HepG2 (cell line): ENCODE data around the gene SAMD13. TPM values are rescaled to one million over a fixed set of nuclear protein-coding genes. Genes with fewer than 3 reads are reported as not detected.

Experiments used
- ATAC-seq: fragments of 200-7000 bp; cut with Tn5 transposase; 3 replicates; pipeline ENCODE4 v1.9.1; 2020; ENCODE audit warnings: mild to moderate bottlenecking, moderate library complexity
- BruUV-seq: library from RNA; stranded (reverse); fragments of 400-500 nt; replicated peaks from 2 replicates; lab custom pipeline; 2021; lab: Mats Ljungman, UMichigan
- CTCF ChIA-PET: fragments of 300-600 bp; formaldehyde crosslinking; extraction: SDS; loops from one replicate; lab custom pipeline; 2021; ENCODE audit warnings: low total read pairs, inconsistent platforms, low intra/inter-chr PET ratio; lab: Yijun Ruan, JAX
- POLR2A ChIA-PET: fragments of 350-600 bp; sonication (Branson Sonifier 250); formaldehyde crosslinking; loops from one replicate; lab custom pipeline; 2020; ENCODE audit warnings: antibody characterized with exemption, inconsistent platforms; lab: Yijun Ruan, JAX
- DNase-seq: peaks from one replicate; pipeline ENCODE4 v3.0.0-alpha.2; 2015; ENCODE audit warnings: low spot score
- FAIRE-seq: peaks from 3 replicates; lab custom pipeline; 2011; peaks lifted over from hg19 to GRCh38; lab: Jason Lieb, UNC
- H2AFZ ChIP-seq: one replicate; pipeline ENCODE4 v1.6.1; 2011; ENCODE audit warnings: low read length, inconsistent platforms
- H3K27ac ChIP-seq: fragments of 300-600 bp; 3 replicates; pipeline ENCODE4 v1.8.0; 2011; ENCODE audit warnings: mixed run types, mild to moderate bottlenecking, mixed read lengths, low read length, inconsistent platforms; ENCODE audit not compliant: insufficient read depth; ENCODE audit errors: extremely low read length
- H3K27me3 ChIP-seq, 2 experiments: fragments of 200-600 bp in 1 of 2; 2 replicates in 1 of 2; 3 replicates in 1 of 2; pipeline versions ENCODE4 v1.6.0 to v1.8.0; 2011; ENCODE audit warnings: low read length in 2 of 2, mild to moderate bottlenecking in 2 of 2, moderate library complexity in 2 of 2, inconsistent platforms in 1 of 2; ENCODE audit not compliant: insufficient read depth in 2 of 2, control insufficient read depth in 1 of 2
- H3K36me3 ChIP-seq, 2 experiments: fragments of 200-600 bp in 1 of 2; replicated peaks in 1 of 2; 2 replicates in 1 of 2; 3 replicates in 1 of 2; pipeline versions ENCODE4 v1.5.1 to v1.8.0; 2011; ENCODE audit warnings: low read length in 2 of 2, inconsistent platforms in 1 of 2; ENCODE audit not compliant: insufficient read depth in 2 of 2, control insufficient read depth in 1 of 2
- H3K4me1 ChIP-seq: 2 replicates; pipeline ENCODE4 v1.5.1; 2012; ENCODE audit warnings: low read length, inconsistent platforms; ENCODE audit not compliant: insufficient read depth
- H3K4me2 ChIP-seq: 2 replicates; pipeline ENCODE4 v1.6.0; 2011; ENCODE audit warnings: low read depth, low read length, inconsistent platforms
- H3K4me3 ChIP-seq, 3 experiments: fragments of 200-600 bp in 1 of 3; sonication (generic), shearing (Covaris generic) in 1 of 3; replicated peaks in 1 of 3; 2 replicates each; pipeline ENCODE4 v1.5.1; 2011 to 2016; ENCODE audit warnings: low read length in 3 of 3, inconsistent platforms in 2 of 3, low read depth in 2 of 3, mild to moderate bottlenecking in 2 of 3, control low read depth in 1 of 3, mixed read lengths in 1 of 3; ENCODE audit not compliant: insufficient read depth in 1 of 3
- H3K79me2 ChIP-seq: one replicate; pipeline ENCODE4 v1.6.1; 2011; ENCODE audit warnings: low read length, inconsistent platforms; ENCODE audit not compliant: insufficient read depth
- H3K9ac ChIP-seq: 2 replicates; pipeline ENCODE4 v1.6.0; 2011; ENCODE audit warnings: mild to moderate bottlenecking, low read depth, low read length, inconsistent platforms; ENCODE audit not compliant: insufficient read depth
- H3K9me3 ChIP-seq: 2 replicates; pipeline ENCODE4 v1.5.1; 2012; ENCODE audit warnings: mild to moderate bottlenecking, low read length
- H4K20me1 ChIP-seq: 2 replicates; pipeline ENCODE4 v1.6.0; 2011; ENCODE audit warnings: inconsistent platforms, mild to moderate bottlenecking, low read length, moderate library complexity; ENCODE audit not compliant: insufficient read depth
- FOSL1 ChIP-seq: sonication (generic); formaldehyde crosslinking; IDR thresholded peaks from 2 replicates; pipeline ENCODE4 v1.9.0; 2021; ENCODE audit warnings: missing genetic modification reagents, borderline replicate concordance
- GABPB1 ChIP-seq: IDR thresholded peaks from 2 replicates; pipeline ENCODE4 v1.6.1; 2016; ENCODE audit warnings: mild to moderate bottlenecking, missing genetic modification reagents, moderate library complexity, missing compliant biosample characterization
- MLLT10 ChIP-seq: sonication (generic); formaldehyde crosslinking; IDR thresholded peaks from 2 replicates; pipeline ENCODE4 v1.4.0; 2020; ENCODE audit warnings: missing genetic modification reagents
- SMAD1 ChIP-seq: sonication (generic); formaldehyde crosslinking; IDR thresholded peaks from 2 replicates; pipeline ENCODE4 v1.4.0; 2020; ENCODE audit warnings: missing genetic modification reagents, low read depth, mild to moderate bottlenecking, borderline replicate concordance
- USF2 ChIP-seq, 2 experiments: sonication (generic) in 1 of 2; formaldehyde crosslinking in 1 of 2; IDR thresholded peaks; 2 replicates each; pipeline versions ENCODE4 v1.5.1 to v1.6.1; 2011 to 2020; ENCODE audit warnings: borderline replicate concordance in 1 of 2, low read depth in 1 of 2, low read length in 1 of 2, mild to moderate bottlenecking in 1 of 2, missing genetic modification reagents in 1 of 2, moderate library complexity in 1 of 2
- ZFP37 ChIP-seq: sonication (generic); formaldehyde crosslinking; IDR thresholded peaks from 2 replicates; pipeline ENCODE4 v1.4.0; 2020; ENCODE audit warnings: missing genetic modification reagents, borderline replicate concordance
- ZNF136 ChIP-seq: sonication (generic); formaldehyde crosslinking; IDR thresholded peaks from 2 replicates; pipeline ENCODE4 v1.8.1; 2022; ENCODE audit warnings: low read depth, mild to moderate bottlenecking, moderate library complexity, missing genetic modification reagents
- WGBS: methylation state at CpG from one replicate; pipeline ENCODE4 v1.1.6; 2017; ENCODE audit warnings: low lambda C conversion rate; 5-methylcytosine and 5-hydroxymethylcytosine counted together
- in situ Hi-C: cut with HindIII; loops from 2 replicates; pipeline ENCODE4 v1.10.0; 2017; ENCODE audit warnings: low pct_unique_long_range_greater_than_20kb; ENCODE audit not compliant: extremely low pct_ligation_motif_present
- intact Hi-C: fragments of 100-400 bp; cut with micrococcal nuclease; formaldehyde crosslinking; loops from one replicate; pipeline ENCODE4 v1.10.0; 2022; ENCODE audit not compliant: unreplicated experiment
- polyA plus RNA-seq, 8 experiments: library from polyadenylated mRNA; depleted of rRNA in 3 of 8; stranded (reverse) in 7 of 8; unstranded in 1 of 8; fragments of >200 nt; fragmentation: Illumina TruSeq in 4 of 8; extraction: Trizol in 4 of 8; gene quantifications; 2 replicates each; pipeline versions ENCODE4 v1.2.1 to v1.2.3, GENCODE V29; 2011 to 2016; ENCODE audit warnings: low read depth in 4 of 8, missing spikeins in 1 of 8, mixed read lengths in 1 of 8; ENCODE audit not compliant: insufficient read depth in 1 of 8
- total RNA-seq, 5 experiments: library from RNA; depleted of rRNA; stranded (reverse); fragments of >200 nt; fragmentation: Illumina TruSeq; extraction: Trizol; gene quantifications; 2 replicates each; pipeline ENCODE4 v1.2.3, GENCODE V29; 2016; ENCODE audit warnings: low read depth in 1 of 5
- TF ChIP-seq, protein P1 (sequence below): sonication (generic); formaldehyde crosslinking; IDR thresholded peaks from 2 replicates; pipeline ENCODE4 v1.8.1; 2023; ENCODE audit warnings: mild to moderate bottlenecking, inconsistent platforms, moderate library complexity, missing genetic modification reagents, borderline replicate concordance

SAMD13 gene
- total and polyA plus RNA-seq, 2 of the 13 experiments (the other 11 are each of a cell fraction or from before 2014, with no cell fraction given): 0.09 to 0.18 TPM

- FAIRE-seq (no peak), DNase-seq (no peak), ATAC-seq (no peak)
- WGBS: 5% methylated on average over 3 of the region's 3 CpGs
- Histone ChIP-seq H3K9ac (no peak overlapping the region), H3K4me1 (peaks cover 6% of the 10 kb centered on the region; the same call in 1 of the 2 replicates), H3K27ac (no peak overlapping the region), H4K20me1 (no peaks in the 10 kb centered on the region), H2AFZ (no peak overlapping the region), H3K27me3 (peaks cover 0 to 19% of the 10 kb centered on the region in 2 experiments; a peak in 2 of 5 replicates), H3K36me3 (no peaks in the 10 kb centered on the region), H3K4me2 (no peak overlapping the region), H3K4me3 (no peak overlapping the region), H3K9me3 (no peaks in the 10 kb centered on the region), H3K79me2 (no peaks in the 10 kb centered on the region)
- in situ Hi-C loops: no loop called here
- TF ChIP-seq FOSL1 (CRISPR knock-in tag) (no peak), ZFP37 (CRISPR knock-in tag) (no peak), ZNF136 (CRISPR knock-in tag) (no peak), SMAD1 (CRISPR knock-in tag) (no peak), GABPB1 (no peak), USF2 (IDR thresholded peaks at IDR 0.05; ENCODE audit: low read depth, low read length) (no peak), USF2 (CRISPR knock-in tag; IDR thresholded peaks at IDR 0.05; ENCODE audit: borderline replicate concordance) (no peak), MLLT10 (no peak)
- TF ChIP-seq, protein P1, sequence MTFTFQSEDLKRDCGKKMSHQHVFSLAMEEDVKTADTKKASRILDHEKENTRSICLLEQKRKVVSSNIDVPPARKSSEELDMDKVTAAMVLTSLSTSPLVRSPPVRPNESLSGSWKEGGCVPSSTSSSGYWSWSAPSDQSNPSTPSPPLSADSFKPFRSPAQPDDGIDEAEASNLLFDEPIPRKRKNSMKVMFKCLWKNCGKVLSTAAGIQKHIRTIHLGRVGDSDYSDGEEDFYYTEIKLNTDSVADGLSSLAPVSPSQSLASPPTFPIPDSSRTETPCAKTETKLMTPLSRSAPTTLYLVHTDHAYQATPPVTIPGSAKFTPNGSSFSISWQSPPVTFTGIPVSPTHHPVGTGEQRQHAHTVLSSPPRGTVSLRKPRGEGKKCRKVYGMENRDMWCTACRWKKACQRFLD (CRISPR knock-in tag): no peak
- ChIA-PET POLR2A (no interaction called here), CTCF (no interaction called here)
- BruUV-seq: no TSS peak
- intact Hi-C loops: no loop called here
Observed at GRCh38 chr1:84303314-84303830, 1.9 kb downstream of the SAMD13 start.
